HepG2 (cell line): ENCODE data around the gene ALDH2. TPM values are rescaled to one million over a fixed set of nuclear protein-coding genes. Genes with fewer than 3 reads are reported as not detected.

ENCODE experiments used
- ATAD3A ChIP-seq: sonication (generic); formaldehyde crosslinking; IDR thresholded peaks from 2 replicates; pipeline ENCODE4 v1.4.0; 2020; ENCODE audit warnings: missing genetic modification reagents
- CENPBD1 ChIP-seq: sonication (generic); formaldehyde crosslinking; IDR thresholded peaks from 2 replicates; pipeline ENCODE4 v1.8.0; 2022; ENCODE audit warnings: missing genetic modification reagents, low read depth, mild to moderate bottlenecking, borderline replicate concordance
- CERS6 ChIP-seq: sonication (generic); formaldehyde crosslinking; IDR thresholded peaks from 2 replicates; pipeline ENCODE4 v1.5.0; 2020; ENCODE audit warnings: missing genetic modification reagents
- EZH2 ChIP-seq: conservative IDR thresholded peaks from 2 replicates; pipeline ENCODE4 v1.6.1; 2012; ENCODE audit warnings: mild to moderate bottlenecking, low read depth, low read length, moderate library complexity
- FOXO1 ChIP-seq: sonication (generic); formaldehyde crosslinking; IDR thresholded peaks from 2 replicates; pipeline ENCODE4 v1.4.0; 2020; ENCODE audit warnings: missing genetic modification reagents
- GFI1 ChIP-seq: sonication (generic); formaldehyde crosslinking; IDR thresholded peaks from 2 replicates; pipeline ENCODE4 v1.5.0; 2020; ENCODE audit warnings: missing genetic modification reagents, mild to moderate bottlenecking, borderline replicate concordance
- HNRNPK ChIP-seq: fragments of 200-400 bp; formaldehyde crosslinking; IDR thresholded peaks from 2 replicates; pipeline ENCODE4 v1.6.1; 2018; ENCODE audit warnings: low read length, low read depth, moderate library complexity, mild to moderate bottlenecking; ENCODE audit not compliant: poor library complexity, severe bottlenecking
- KLF16 ChIP-seq, 2 experiments: sonication (generic) in 1 of 2; formaldehyde crosslinking in 1 of 2; IDR thresholded peaks; 2 replicates each; pipeline versions ENCODE4 v1.6.1 to v1.8.0; 2016 to 2023; ENCODE audit warnings: missing genetic modification reagents in 2 of 2, missing compliant biosample characterization in 1 of 2
- MXD4 ChIP-seq: IDR thresholded peaks from 2 replicates; pipeline ENCODE4 v1.6.1; 2016; ENCODE audit warnings: mild to moderate bottlenecking, missing biosample characterization, missing genetic modification reagents
- NFIB ChIP-seq: sonication (generic); formaldehyde crosslinking; IDR thresholded peaks from 2 replicates; pipeline ENCODE4 v1.9.0; 2021; ENCODE audit warnings: missing genetic modification reagents, mild to moderate bottlenecking, borderline replicate concordance
- NFRKB ChIP-seq: fragments of 450-650 bp; IDR thresholded peaks from 2 replicates; pipeline ENCODE4 v1.6.1; 2017
- RORA ChIP-seq: sonication (generic); formaldehyde crosslinking; IDR thresholded peaks from 2 replicates; pipeline ENCODE4 v1.5.0; 2020; ENCODE audit warnings: mild to moderate bottlenecking, missing genetic modification reagents, moderate library complexity
- ZBTB46 ChIP-seq: sonication (generic); formaldehyde crosslinking; IDR thresholded peaks from 2 replicates; pipeline ENCODE4 v1.4.0; 2020; ENCODE audit warnings: mild to moderate bottlenecking, missing genetic modification reagents, borderline replicate concordance
- ZNF230 ChIP-seq: sonication (generic); formaldehyde crosslinking; IDR thresholded peaks from 2 replicates; pipeline ENCODE4 v1.4.0; 2020; ENCODE audit warnings: mild to moderate bottlenecking, missing genetic modification reagents
- ZNF432 ChIP-seq: sonication (generic); formaldehyde crosslinking; IDR thresholded peaks from 2 replicates; pipeline ENCODE4 v1.5.0; 2020; ENCODE audit warnings: missing genetic modification reagents, mild to moderate bottlenecking, borderline replicate concordance
- ZNF501 ChIP-seq: sonication (generic); formaldehyde crosslinking; IDR thresholded peaks from 2 replicates; pipeline ENCODE4 v1.5.1; 2020; ENCODE audit warnings: mild to moderate bottlenecking, moderate library complexity, missing genetic modification reagents
- ZNF549 ChIP-seq: sonication (generic); formaldehyde crosslinking; IDR thresholded peaks from 2 replicates; pipeline ENCODE4 v1.5.0; 2020; ENCODE audit warnings: missing genetic modification reagents
- ZNF552 ChIP-seq: sonication (generic); formaldehyde crosslinking; IDR thresholded peaks from 2 replicates; pipeline ENCODE4 v1.9.0; 2022; ENCODE audit warnings: missing genetic modification reagents, mild to moderate bottlenecking, borderline replicate concordance
- ZNF576 ChIP-seq: sonication (generic); formaldehyde crosslinking; IDR thresholded peaks from 2 replicates; pipeline ENCODE4 v1.4.0; 2020; ENCODE audit warnings: mild to moderate bottlenecking, missing genetic modification reagents
- ZNF616 ChIP-seq: sonication (generic); formaldehyde crosslinking; IDR thresholded peaks from 2 replicates; pipeline ENCODE4 v1.5.0; 2020; ENCODE audit warnings: low read depth, mild to moderate bottlenecking, missing genetic modification reagents
- ZNF619 ChIP-seq: sonication (generic); formaldehyde crosslinking; IDR thresholded peaks from 2 replicates; pipeline ENCODE4 v1.4.0; 2020; ENCODE audit warnings: mild to moderate bottlenecking, missing genetic modification reagents
- ZNF766 ChIP-seq: sonication (generic); formaldehyde crosslinking; IDR thresholded peaks from 2 replicates; pipeline ENCODE4 v1.5.0; 2020; ENCODE audit warnings: missing genetic modification reagents, borderline replicate concordance
- ZSCAN22 ChIP-seq: sonication (generic); formaldehyde crosslinking; IDR thresholded peaks from 2 replicates; pipeline ENCODE4 v1.4.0; 2020; ENCODE audit warnings: mild to moderate bottlenecking, missing genetic modification reagents
- polyA plus RNA-seq, 8 experiments: library from polyadenylated mRNA; depleted of rRNA in 3 of 8; stranded (reverse) in 7 of 8; unstranded in 1 of 8; fragments of >200 nt; fragmentation: Illumina TruSeq in 4 of 8; extraction: Trizol in 4 of 8; gene quantifications; 2 replicates each; pipeline versions ENCODE4 v1.2.1 to v1.2.3, GENCODE V29; 2011 to 2016; ENCODE audit warnings: low read depth in 4 of 8, missing spikeins in 1 of 8, mixed read lengths in 1 of 8; ENCODE audit not compliant: insufficient read depth in 1 of 8
- total RNA-seq, 5 experiments: library from RNA; depleted of rRNA; stranded (reverse); fragments of >200 nt; fragmentation: Illumina TruSeq; extraction: Trizol; gene quantifications; 2 replicates each; pipeline ENCODE4 v1.2.3, GENCODE V29; 2016; ENCODE audit warnings: low read depth in 1 of 5

The ALDH2 gene
- total and polyA plus RNA-seq, 2 of the 13 experiments (the other 11 are each of a cell fraction or from before 2014, with no cell fraction given): 78.8 to 103 TPM

GRCh38 chr12:111841750-111842555, 75.2 kb downstream of the ALDH2 start, which contains the start of gene MAPKAPK5 (continued):
- TF ChIP-seq ZNF501 (CRISPR knock-in tag) (peak; percentile 71), GFI1 (CRISPR knock-in tag) (no peak; the same call in 1 of the 2 replicates), NFRKB (no peak), RORA (CRISPR knock-in tag) (no peak), ZNF549 (CRISPR knock-in tag) (no peak), ZNF766 (CRISPR knock-in tag) (no peak), ZSCAN22 (CRISPR knock-in tag) (0 out of 2 replicates have a peak, but pooled peaks have one; percentile 56), ZNF552 (peak; percentile 84), MXD4 (CRISPR knock-in tag) (peak; percentile 68; the same call in 1 of the 2 replicates), KLF16 (CRISPR knock-in tag; IDR thresholded peaks at IDR 0.05) (peak in 1 of 2 experiments; percentile 88; a peak in 2 of 4 replicates), ZNF619 (CRISPR knock-in tag) (peak; percentile 81; the same call in 1 of the 2 replicates), ZNF616 (CRISPR knock-in tag) (0 out of 2 replicates have a peak, but pooled peaks have one; percentile 30), ZNF230 (CRISPR knock-in tag) (peak; percentile 81), HNRNPK (no peak), ZBTB46 (0 out of 2 replicates have a peak, but pooled peaks have one; percentile 73), ATAD3A (CRISPR knock-in tag) (0 out of 2 replicates have a peak, but pooled peaks have one; percentile 43), CENPBD1 (CRISPR knock-in tag) (no peak), FOXO1 (CRISPR knock-in tag) (peak; percentile 74), CERS6 (CRISPR knock-in tag) (no peak), NFIB (CRISPR knock-in tag) (no peak), ZNF576 (CRISPR knock-in tag) (0 out of 2 replicates have a peak, but pooled peaks have one; percentile 86), EZH2 (no peak), ZNF432 (CRISPR knock-in tag) (no peak)
